SK-N-SH (cell line): ENCODE results near the gene GPATCH1. TPM values are rescaled to one million over a fixed set of nuclear protein-coding genes. Genes with fewer than 3 reads are reported as not detected.

Source experiments
- CTCF ChIA-PET: fragments of 300-600, 350-600 bp; formaldehyde crosslinking; extraction: SDS; loops from one replicate; lab custom pipeline; 2021; lab: Yijun Ruan, JAX
- POLR2A ChIA-PET: fragments of 350-600 bp; sonication (Branson Sonifier 250); formaldehyde crosslinking; extraction: SDS; loops from one replicate; lab custom pipeline; 2020; ENCODE audit warnings: antibody characterized with exemption, inconsistent platforms; lab: Yijun Ruan, JAX
- DNase-seq: peaks from one replicate; pipeline ENCODE4 v3.0.0; 2012
- H2AFZ ChIP-seq: fragments of 200-600 bp; sonication (generic); 2 replicates; pipeline ENCODE4 v1.8.1; 2016; ENCODE audit warnings: antibody characterized with exemption, mild to moderate bottlenecking, low read depth
- H3F3A ChIP-seq: fragments of 200-600 bp; sonication (generic); replicated peaks from 2 replicates; pipeline ENCODE3; 2016; ENCODE audit warnings: antibody characterized with exemption, mild to moderate bottlenecking; ENCODE audit not compliant: insufficient read depth
- H3K27ac ChIP-seq, 2 experiments: fragments of 200-500 bp in 1 of 2; fragments of 200-600 bp in 1 of 2; sonication (Bioruptor generic) in 1 of 2; sonication (generic), shearing (Covaris generic) in 1 of 2; 2 replicates each; pipeline versions ENCODE4 v1.5.1 to v1.6.1; 2014 to 2016; ENCODE audit warnings: low read depth in 2 of 2, inconsistent platforms in 1 of 2, low read length in 1 of 2, mild to moderate bottlenecking in 1 of 2, mixed read lengths in 1 of 2
- H3K27me3 ChIP-seq: fragments of 200-600 bp; sonication (generic), shearing (Covaris generic); 2 replicates; pipeline ENCODE4 v1.6.1; 2016; ENCODE audit warnings: mixed run types; ENCODE audit not compliant: insufficient read depth
- H3K36me3 ChIP-seq, 2 experiments: fragments of 200-500 bp in 1 of 2; fragments of 200-600 bp in 1 of 2; sonication (Bioruptor generic) in 1 of 2; sonication (generic) in 1 of 2; replicated peaks in 1 of 2; 2 replicates each; pipeline versions ENCODE3 to v1.5.1; 2014 to 2016; ENCODE audit warnings: low read length in 1 of 2, mild to moderate bottlenecking in 1 of 2; ENCODE audit not compliant: insufficient read depth in 2 of 2, control insufficient read depth in 1 of 2
- H3K4me1 ChIP-seq, 2 experiments: fragments of 200-500 bp in 1 of 2; fragments of 200-600 bp in 1 of 2; sonication (Bioruptor generic) in 1 of 2; sonication (generic), shearing (Covaris generic) in 1 of 2; 2 replicates each; pipeline versions ENCODE4 v1.5.1 to v1.6.1; 2014 to 2016; ENCODE audit warnings: low read depth in 1 of 2, low read length in 1 of 2, mixed run types in 1 of 2; ENCODE audit not compliant: insufficient read depth in 2 of 2, control insufficient read depth in 1 of 2
- H3K4me2 ChIP-seq: fragments of 200-600 bp; sonication (generic), shearing (Covaris generic); 2 replicates; pipeline ENCODE4 v1.6.1; 2017; ENCODE audit warnings: mixed run types
- H3K4me3 ChIP-seq, 2 experiments: fragments of 200-500 bp in 1 of 2; fragments of 200-600 bp in 1 of 2; sonication (Bioruptor generic) in 1 of 2; sonication (generic), shearing (Covaris generic) in 1 of 2; 2 replicates each; pipeline versions ENCODE4 v1.5.1 to v1.8.1; 2014 to 2016; ENCODE audit warnings: low read depth in 2 of 2, inconsistent platforms in 1 of 2, low read length in 1 of 2, mild to moderate bottlenecking in 1 of 2, mixed read lengths in 1 of 2, moderate library complexity in 1 of 2
- H3K79me2 ChIP-seq: fragments of 200-600 bp; sonication (generic); 2 replicates; pipeline ENCODE4 v1.8.1; 2017; ENCODE audit warnings: mild to moderate bottlenecking; ENCODE audit not compliant: insufficient read depth
- H3K9ac ChIP-seq: fragments of 200-600 bp; sonication (generic); 2 replicates; pipeline ENCODE4 v1.6.1; 2017; ENCODE audit warnings: mixed run types
- H3K9me2 ChIP-seq: fragments of 200-600 bp; sonication (generic); 2 replicates; pipeline ENCODE4 v1.6.1; 2017; ENCODE audit warnings: mixed run types
- H3K9me3 ChIP-seq: fragments of 200-600 bp; sonication (generic); 2 replicates; pipeline ENCODE4 v1.6.1; 2017; ENCODE audit warnings: mixed run types, mild to moderate bottlenecking, moderate library complexity
- H4K20me1 ChIP-seq: fragments of 200-600 bp; sonication (generic); 2 replicates; pipeline ENCODE4 v1.6.1; 2017; ENCODE audit warnings: mild to moderate bottlenecking, mixed run types; ENCODE audit not compliant: insufficient read depth
- ELF1 ChIP-seq: IDR thresholded peaks from 2 replicates; pipeline ENCODE4 v1.4.0; 2012
- GABPA ChIP-seq: IDR thresholded peaks from 2 replicates; pipeline ENCODE4 v1.4.0; 2012; ENCODE audit warnings: low read depth, mild to moderate bottlenecking
- GATA2 ChIP-seq: sonication (generic); formaldehyde crosslinking; IDR thresholded peaks from 2 replicates; pipeline ENCODE4 v1.5.0; 2020; ENCODE audit warnings: mild to moderate bottlenecking, missing genetic modification reagents
- IRF3 ChIP-seq: fragments of 150-350 bp; IDR thresholded peaks from 2 replicates; pipeline ENCODE4 v1.6.1; 2016; ENCODE audit warnings: mild to moderate bottlenecking, low read depth, low read length
- MEF2A ChIP-seq: IDR thresholded peaks from 2 replicates; pipeline ENCODE4 v1.4.0; 2012; ENCODE audit warnings: low read depth, borderline replicate concordance
- MXI1 ChIP-seq: IDR thresholded peaks from 2 replicates; pipeline ENCODE4 v1.6.1; 2012; ENCODE audit warnings: mild to moderate bottlenecking, low read depth, low read length, improper control_type of control experiment
- NFIC ChIP-seq: IDR thresholded peaks from 2 replicates; pipeline ENCODE4 v1.4.0; 2012; ENCODE audit warnings: borderline replicate concordance
- NRF1 ChIP-seq: IDR thresholded peaks from 2 replicates; pipeline ENCODE4 v1.6.1; 2012; ENCODE audit warnings: low read depth, mild to moderate bottlenecking, low read length
- PBX3 ChIP-seq: IDR thresholded peaks from 2 replicates; pipeline ENCODE4; 2012
- RAD21 ChIP-seq: IDR thresholded peaks from 2 replicates; pipeline ENCODE4 v1.6.1; 2012; ENCODE audit warnings: mild to moderate bottlenecking, low read length
- RCOR1 ChIP-seq: fragments of 150-350 bp; IDR thresholded peaks from 2 replicates; pipeline ENCODE4 v1.6.1; 2017; ENCODE audit warnings: antibody characterized with exemption, low read length
- RFX5 ChIP-seq: IDR thresholded peaks from 2 replicates; pipeline ENCODE4 v1.6.1; 2012; ENCODE audit warnings: mild to moderate bottlenecking, improper control_type of control experiment, low read length
- RXRA ChIP-seq: IDR thresholded peaks from 2 replicates; pipeline ENCODE4 v1.4.0; 2012; ENCODE audit warnings: low read depth, mild to moderate bottlenecking, borderline replicate concordance
- TAF1 ChIP-seq: IDR thresholded peaks from 2 replicates; pipeline ENCODE4 v1.6.1; 2012; ENCODE audit warnings: low read depth, mild to moderate bottlenecking, low read length, moderate library complexity, borderline replicate concordance
- TEAD4 ChIP-seq: IDR thresholded peaks from 2 replicates; pipeline ENCODE4 v1.4.0; 2012; ENCODE audit warnings: mild to moderate bottlenecking, borderline replicate concordance; ENCODE audit not compliant: insufficient read depth
- USF1 ChIP-seq: IDR thresholded peaks from 2 replicates; pipeline ENCODE4 v1.4.0; 2012; ENCODE audit warnings: low read depth, borderline replicate concordance
- USF2 ChIP-seq: fragments of 150-350 bp; IDR thresholded peaks from 2 replicates; pipeline ENCODE4 v1.6.1; 2017; ENCODE audit warnings: antibody characterized with exemption, low read length, low read depth, borderline replicate concordance
- YY1 ChIP-seq: IDR thresholded peaks from 2 replicates; pipeline ENCODE4 v1.4.0; 2012; ENCODE audit warnings: low read depth, mild to moderate bottlenecking
- WGBS: methylation state at CpG from one replicate; pipeline ENCODE4 v1.1.6; 2017; ENCODE audit warnings: low lambda C conversion rate; 5-methylcytosine and 5-hydroxymethylcytosine counted together
- polyA plus RNA-seq, 3 experiments: library from polyadenylated mRNA; depleted of rRNA; stranded (reverse); fragments of >200 nt; gene quantifications; 2 replicates each; pipeline ENCODE4 v1.2.3, GENCODE V29; 2012

GPATCH1 gene
- polyA plus RNA-seq, 1 of the 3 experiments (the other 2 are of a cell fraction) = 5.9 TPM

- no peaks in the 10 kb centered on the region for H3F3A ChIP-seq
- H3K9ac ChIP-seq = no peak overlapping the region
- no peaks in the 10 kb centered on the region for H3K9me3 ChIP-seq
- no peaks in the 10 kb centered on the region for H3K9me2 ChIP-seq
- peaks cover 8 to 27% of the 10 kb centered on the region in 2 experiments for H3K36me3 ChIP-seq
- no peak overlapping the region for H2AFZ ChIP-seq
- no peak overlapping the region for H3K27ac ChIP-seq
- no peak overlapping the region for H3K4me2 ChIP-seq
- POLR2A ChIA-PET = no interaction called here
- no peak overlapping the region for H3K4me3 ChIP-seq
- no peaks in the 10 kb centered on the region for H3K27me3 ChIP-seq
- TF ChIP-seq IRF3 (no peak), ELF1 (no peak), GABPA (no peak), USF2 (no peak), MEF2A (no peak), TEAD4 (no peak), RAD21 (no peak), TAF1 (no peak), USF1 (no peak), GATA2 (CRISPR knock-in tag) (no peak), NRF1 (no peak), RFX5 (no peak), RCOR1 (no peak), RXRA (no peak), MXI1 (no peak), NFIC (no peak), YY1 (no peak), PBX3 (no peak)
- DNase-seq = no peak
- no peaks in the 10 kb centered on the region for H3K4me1 ChIP-seq
- 87% methylated on average over 3 of the region's 3 CpGs for WGBS
- CTCF ChIA-PET = interaction anchor here (2.3 kb wide), 1 partner anchor 30 kb away, joined by 10 read pairs; no protein-coding TSS in a partner anchor
- peaks cover 6% of the 10 kb centered on the region; the same call in 1 of the 2 replicates for H3K79me2 ChIP-seq
- no peaks in the 10 kb centered on the region for H4K20me1 ChIP-seq
Observed at GRCh38 chr19:33089010-33089409, 8.0 kb downstream of the GPATCH1 start.
